Smooth muscle cell (in vitro differentiated cells): ENCODE results near the gene LYPD5. TPM values are rescaled to one million over a fixed set of nuclear protein-coding genes. Genes with fewer than 3 reads are reported as not detected.

Experiments used
- DNase-seq: peaks from one replicate; lab custom pipeline; 2025; ENCODE audit not compliant: unreplicated experiment; lab: John Stamatoyannopoulos, UW
- H2AFZ ChIP-seq: fragments of 200-600 bp; sonication (generic); 2 replicates; pipeline ENCODE4 v1.6.0; 2016; ENCODE audit warnings: antibody characterized with exemption, low read depth, mild to moderate bottlenecking
- H3F3A ChIP-seq: fragments of 200-600 bp; sonication (generic); 2 replicates; pipeline ENCODE4 v1.6.0; 2017; ENCODE audit warnings: antibody characterized with exemption, low read depth
- H3K27ac ChIP-seq: fragments of 200-600 bp; sonication (generic); 2 replicates; pipeline ENCODE4 v1.5.1; 2016; ENCODE audit warnings: low read depth, mild to moderate bottlenecking
- H3K27me3 ChIP-seq: fragments of 200-600 bp; sonication (generic); 2 replicates; pipeline ENCODE4 v1.6.1; 2016; ENCODE audit warnings: low read depth, mild to moderate bottlenecking
- H3K36me3 ChIP-seq: fragments of 200-600 bp; sonication (generic); 2 replicates; pipeline ENCODE4 v1.5.1; 2016; ENCODE audit warnings: low read depth
- H3K4me1 ChIP-seq: fragments of 200-600 bp; sonication (generic); 2 replicates; pipeline ENCODE4 v1.5.1; 2016; ENCODE audit warnings: low read depth
- H3K4me2 ChIP-seq: fragments of 200-600 bp; sonication (generic); 2 replicates; pipeline ENCODE4 v1.6.0; 2016; ENCODE audit warnings: mild to moderate bottlenecking
- H3K4me3 ChIP-seq: fragments of 200-600 bp; sonication (generic); 2 replicates; pipeline ENCODE4 v1.5.1; 2016; ENCODE audit warnings: mild to moderate bottlenecking
- H3K79me2 ChIP-seq: fragments of 200-600 bp; sonication (generic); 2 replicates; pipeline ENCODE4 v1.6.0; 2016; ENCODE audit warnings: low read depth, mild to moderate bottlenecking
- H3K9ac ChIP-seq: fragments of 200-600 bp; sonication (generic); 2 replicates; pipeline ENCODE4 v1.6.0; 2016; ENCODE audit warnings: low read depth
- H3K9me3 ChIP-seq: fragments of 200-600 bp; sonication (generic); replicated peaks from 2 replicates; pipeline ENCODE4 v1.5.1; 2016; ENCODE audit warnings: low read depth
- H4K20me1 ChIP-seq: fragments of 200-600 bp; sonication (generic); 2 replicates; pipeline ENCODE4 v1.6.0; 2016; ENCODE audit warnings: low read depth
- CTCF ChIP-seq: fragments of 200-600 bp; sonication (generic); IDR thresholded peaks from 2 replicates; pipeline ENCODE4 v1.5.1; 2017; ENCODE audit warnings: borderline replicate concordance, mild to moderate bottlenecking, antibody characterized with exemption; ENCODE audit not compliant: insufficient read depth, poor library complexity, severe bottlenecking
- WGBS: methylation state at CpG from one replicate; pipeline ENCODE4 v1.1.7; 2016; ENCODE audit warnings: low lambda C conversion rate; 5-methylcytosine and 5-hydroxymethylcytosine counted together
- polyA plus RNA-seq: library from polyadenylated mRNA; unstranded; fragments of >200 nt; fragmentation: Nextera tagmentation; extraction: Ambion mirVana; gene quantifications from 2 replicates; pipeline ENCODE4 v1.2.1, GENCODE V29; 2016
- total RNA-seq: library from RNA; depleted of rRNA; stranded (reverse); fragments of >200 nt; gene quantifications from 2 replicates; pipeline ENCODE4 v1.2.3, GENCODE V29; 2014

The LYPD5 gene
- total and polyA plus RNA-seq, 2 experiments from 2014 or later: 2.7 to 3.1 TPM

- Histone ChIP-seq H3K36me3 (peaks cover 6% of the 10 kb centered on the region), H3K79me2 (peaks cover 27% of the 10 kb centered on the region), H3K9me3 (no peaks in the 10 kb centered on the region), H3K4me1 (peaks cover 10% of the 10 kb centered on the region), H2AFZ (peak within 1 kb of the TSS; percentile 91), H3K9ac (peak within 1 kb of the TSS; percentile 98), H4K20me1 (peaks cover 19% of the 10 kb centered on the region), H3K27me3 (no peaks in the 10 kb centered on the region), H3K27ac (peak within 1 kb of the TSS; percentile 100), H3K4me3 (peak within 1 kb of the TSS; percentile 86), H3F3A (peaks cover 31% of the 10 kb centered on the region), H3K4me2 (peak within 1 kb of the TSS; percentile 98)
- WGBS: under 1% methylated on average over 70 of the region's 79 CpGs
- peak; percentile 98 for DNase-seq
- TF ChIP-seq CTCF: no peak
Observed at GRCh38 chr19:43754503-43755255, 47.6 kb downstream of the LYPD5 start, which contains the start of gene SMG9. Gene SMG9 (minus strand): TSS chr19:43754962. CDS start chr19:43750741, 4,221 bp downstream.

- no peak for DNase-seq
- peaks cover 30% of the 10 kb centered on the region for H3F3A ChIP-seq
- H4K20me1 ChIP-seq: peaks cover 19% of the 10 kb centered on the region
- no peaks in the 10 kb centered on the region for H3K9me3 ChIP-seq
- H3K27ac ChIP-seq: peak overlapping the region; percentile 100
- peaks cover 6% of the 10 kb centered on the region for H3K36me3 ChIP-seq
- peaks cover 10% of the 10 kb centered on the region for H3K4me1 ChIP-seq
- peak overlapping the region; percentile 98 for H3K4me2 ChIP-seq
- peak overlapping the region; percentile 68 for H2AFZ ChIP-seq
- H3K9ac ChIP-seq: peak overlapping the region; percentile 98
- H3K4me3 ChIP-seq: peak overlapping the region; percentile 86
- WGBS: under 1% methylated on average over 11 of the region's 11 CpGs
- peaks cover 29% of the 10 kb centered on the region for H3K79me2 ChIP-seq
- H3K27me3 ChIP-seq: no peaks in the 10 kb centered on the region
- TF ChIP-seq CTCF: no peak
Observed at GRCh38 chr19:43754253-43754502, 48.1 kb downstream of the LYPD5 start.

DNA sequence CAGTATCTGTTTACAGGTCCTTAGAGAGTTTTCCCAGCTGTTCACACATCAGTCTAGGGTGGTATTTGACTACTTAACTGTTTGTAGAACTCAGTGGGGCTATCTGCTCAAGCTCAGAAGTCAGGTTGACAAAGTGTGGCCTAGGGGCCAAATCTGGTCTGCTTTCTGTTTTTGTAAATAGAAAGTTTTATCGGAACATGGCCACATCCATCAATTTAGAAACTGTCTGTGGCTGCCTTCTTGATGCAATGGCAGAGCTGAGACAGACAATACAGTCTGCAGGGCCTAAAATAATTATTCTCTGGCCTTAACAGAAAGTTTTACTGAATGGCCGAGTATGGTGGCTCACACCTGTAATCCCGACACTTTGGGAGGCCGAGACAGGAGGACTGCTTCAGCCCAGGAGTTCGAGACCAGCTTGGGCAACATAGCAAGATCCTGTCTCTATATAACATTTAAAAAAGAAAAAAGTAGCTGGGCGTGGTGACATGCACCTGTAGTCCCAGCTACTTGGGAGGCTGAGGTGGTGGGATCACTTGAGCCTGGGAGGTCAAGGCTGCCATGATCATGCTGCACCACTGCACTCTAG lies 49.9 kb downstream of the LYPD5 start:
- no peak for DNase-seq
- no peaks in the 10 kb centered on the region for H3K27me3 ChIP-seq
- WGBS: 87% methylated on average over 6 of the region's 6 CpGs
- H3K4me1 ChIP-seq: peaks cover 10% of the 10 kb centered on the region
- peaks cover 19% of the 10 kb centered on the region for H4K20me1 ChIP-seq
- peak overlapping the region; percentile 51 for H3K9ac ChIP-seq
- peaks cover 29% of the 10 kb centered on the region for H3K79me2 ChIP-seq
- H3K4me2 ChIP-seq: peak overlapping the region; percentile 69
- no peak overlapping the region for H3K4me3 ChIP-seq
- H3K27ac ChIP-seq: peak overlapping the region; percentile 100
- no peak for TF ChIP-seq CTCF
- peaks cover 6% of the 10 kb centered on the region for H3K36me3 ChIP-seq
- H3F3A ChIP-seq: peaks cover 28% of the 10 kb centered on the region
- H3K9me3 ChIP-seq: no peaks in the 10 kb centered on the region
- no peak overlapping the region for H2AFZ ChIP-seq
